Measurements from ENCODE around the gene LAMC1. TPM values are rescaled to one million over a fixed set of nuclear protein-coding genes. Genes with fewer than 3 reads are reported as not detected.

LAMC1 gene
- total and polyA plus RNA-seq, 10 of the 15 experiments (the other 5 are each of a cell fraction or from before 2014, with no cell fraction given): 4.6 to 51.4 (median 25.6) TPM

- Histone ChIP-seq H3K9ac (ENCODE audit: control insufficient read depth, insufficient read depth, low read length) (no peak overlapping the region), H4K20me1 (ENCODE audit: control insufficient read depth, insufficient read depth) (no peaks in the 10 kb centered on the region), H2AFZ (ENCODE audit: control insufficient read depth, low read depth, low read length) (peak overlapping the region; percentile 13; the same call in 1 of the 2 replicates), H3K79me2 (ENCODE audit: control insufficient read depth, insufficient read depth, low read length) (peaks cover 36% of the 10 kb centered on the region), H3K4me2 (ENCODE audit: control insufficient read depth, insufficient read depth) (peak overlapping the region; percentile 51), H3K36me3 (ENCODE audit: control insufficient read depth in 2 of 2, insufficient read depth in 2 of 2, low read length in 1 of 2) (no peaks in the 10 kb centered on the region), H3K27ac (ENCODE audit: control insufficient read depth, insufficient read depth) (peak overlapping the region; percentile 46), H3K4me3 (no peak overlapping the region), H3K27me3 (replicated peaks in 1 of 2; ENCODE audit: control insufficient read depth in 2 of 2, insufficient read depth in 2 of 2, low read length in 1 of 2) (no peaks in the 10 kb centered on the region), H3K4me1 (ENCODE audit: control insufficient read depth, insufficient read depth, low read length) (peaks cover 29% of the 10 kb centered on the region), H3K9me3 (replicated peaks; ENCODE audit: control insufficient read depth, insufficient read depth, low read length) (no peaks in the 10 kb centered on the region)
- FAIRE-seq: peak; percentile 82
- ChIA-PET SMC1A (ENCODE audit: uncharacterized antibody, unreplicated experiment) (interaction anchor here (0.6 to 7.0 kb wide), 18 partner anchors 8 to 326 kb away, joined by 3 to 80 read pairs (median 6); no protein-coding TSS in a partner anchor), RAD21 (ENCODE audit: unreplicated experiment) (interaction anchor here (0.6 to 5.0 kb wide), 6 partner anchors 9 to 86 kb away, joined by 3 to 64 read pairs (median 20); no protein-coding TSS in a partner anchor), POLR2A (interaction anchor here (0.9 to 1.8 kb wide), 7 partner anchors 10 to 25 kb away, joined by 3 to 5 read pairs (median 3); no protein-coding TSS in a partner anchor), CTCF (interaction anchor here (0.9 to 3.5 kb wide), 9 partner anchors 16 to 219 kb away, joined by 3 to 16 read pairs (median 3); no protein-coding TSS in a partner anchor)
- DNase-seq (ENCODE audit: low read depth, low spot score): peak; percentile 78
- intact Hi-C loops (cut with micrococcal nuclease; ENCODE audit: unreplicated experiment) (loop anchor here (2.0 kb wide), 1 partner anchor 22 kb away; no protein-coding TSS in a partner anchor), in situ Hi-C loops (cut with MboI) (no loop called here)
- 45% methylated on average over 7 of the region's 7 CpGs for WGBS (ENCODE audit: insufficient coverage, insufficient replicate concordance, low lambda C conversion rate, missing lambda C conversion rate)
- no TSS peak for BruUV-seq (replicated peaks)
- ATAC-seq: peak; percentile 98
- TF ChIP-seq E2F4 (IDR thresholded peaks at IDR 0.05; ENCODE audit: low read depth, low read length): no peak
- peak; percentile 89 for TF ChIP-seq MXI1 (IDR thresholded peaks at IDR 0.05; ENCODE audit: low read depth, low read length)
- TF ChIP-seq SPI1 (IDR thresholded peaks at IDR 0.05; ENCODE audit: borderline replicate concordance, insufficient read depth, low read depth, low read length): peak; percentile 96
- no peak for TF ChIP-seq E4F1 (IDR thresholded peaks at IDR 0.05; ENCODE audit: borderline replicate concordance, partially characterized antibody)
- no peak for TF ChIP-seq CEBPB (IDR thresholded peaks at IDR 0.05; ENCODE audit: borderline replicate concordance in 1 of 2, low read depth in 2 of 2, low read length in 2 of 2)
- 0 out of 2 replicates have a peak, but pooled peaks have one; percentile 50 for TF ChIP-seq ATF7 (IDR thresholded peaks at IDR 0.05; ENCODE audit: low read depth)
- no peak for TF ChIP-seq BMI1 (IDR thresholded peaks at IDR 0.05; ENCODE audit: borderline replicate concordance)
- peak; percentile 69 to 73; a peak in 3 of 4 replicates for TF ChIP-seq BHLHE40 (IDR thresholded peaks at IDR 0.05; ENCODE audit: borderline replicate concordance in 1 of 2, low read depth in 2 of 2, low read length in 1 of 2)
- no peak for TF ChIP-seq MTA3 (IDR thresholded peaks at IDR 0.05; ENCODE audit: borderline replicate concordance, low read length)
- TF ChIP-seq TARDBP (IDR thresholded peaks at IDR 0.05; ENCODE audit: borderline replicate concordance): no peak
- TF ChIP-seq IRF4 (IDR thresholded peaks at IDR 0.05; ENCODE audit: low read depth, low read length): peak; percentile 72; the same call in 1 of the 2 replicates
- TF ChIP-seq JUNB (IDR thresholded peaks at IDR 0.05): peak; percentile 13; the same call in 1 of the 2 replicates
- TF ChIP-seq GABPA (IDR thresholded peaks at IDR 0.05; ENCODE audit: low read depth): peak; percentile 51; the same call in 1 of the 2 replicates
Measured at GRCh38 chr1:183048087-183049085, 25.2 kb downstream of the LAMC1 start.
